ENCODE data around the gene ERP44.
"Not testable (repeated sequence)": the region's sequence is repeated elsewhere in the genome, so short reads cannot be mapped to it uniquely, and the experiment has no call there.

ERP44 gene

GRCh38 chr9:100099722-100100042, 882 bp upstream of the ERP44 start:
- H3K9me3 ChIP-seq (ENCODE audit: control insufficient read depth, low read depth, low read length) = no peaks in the 10 kb centered on the region
- H3K9ac ChIP-seq (ENCODE audit: low read length) = peak overlapping the region; percentile 73
- peaks cover 4% of the 10 kb centered on the region for H3K36me3 ChIP-seq (ENCODE audit: control insufficient read depth, low read depth, low read length)
- no peaks in the 10 kb centered on the region for H3K27me3 ChIP-seq (ENCODE audit: control insufficient read depth, insufficient read depth, low read length)
- peak overlapping the region; percentile 93 for H3K4me3 ChIP-seq (ENCODE audit: low read length)
- peaks cover 13% of the 10 kb centered on the region for H3K4me1 ChIP-seq (ENCODE audit: control insufficient read depth, low read depth, low read length)
- peak overlapping the region; percentile 56 for H3K27ac ChIP-seq (ENCODE audit: low read length)

DNA sequence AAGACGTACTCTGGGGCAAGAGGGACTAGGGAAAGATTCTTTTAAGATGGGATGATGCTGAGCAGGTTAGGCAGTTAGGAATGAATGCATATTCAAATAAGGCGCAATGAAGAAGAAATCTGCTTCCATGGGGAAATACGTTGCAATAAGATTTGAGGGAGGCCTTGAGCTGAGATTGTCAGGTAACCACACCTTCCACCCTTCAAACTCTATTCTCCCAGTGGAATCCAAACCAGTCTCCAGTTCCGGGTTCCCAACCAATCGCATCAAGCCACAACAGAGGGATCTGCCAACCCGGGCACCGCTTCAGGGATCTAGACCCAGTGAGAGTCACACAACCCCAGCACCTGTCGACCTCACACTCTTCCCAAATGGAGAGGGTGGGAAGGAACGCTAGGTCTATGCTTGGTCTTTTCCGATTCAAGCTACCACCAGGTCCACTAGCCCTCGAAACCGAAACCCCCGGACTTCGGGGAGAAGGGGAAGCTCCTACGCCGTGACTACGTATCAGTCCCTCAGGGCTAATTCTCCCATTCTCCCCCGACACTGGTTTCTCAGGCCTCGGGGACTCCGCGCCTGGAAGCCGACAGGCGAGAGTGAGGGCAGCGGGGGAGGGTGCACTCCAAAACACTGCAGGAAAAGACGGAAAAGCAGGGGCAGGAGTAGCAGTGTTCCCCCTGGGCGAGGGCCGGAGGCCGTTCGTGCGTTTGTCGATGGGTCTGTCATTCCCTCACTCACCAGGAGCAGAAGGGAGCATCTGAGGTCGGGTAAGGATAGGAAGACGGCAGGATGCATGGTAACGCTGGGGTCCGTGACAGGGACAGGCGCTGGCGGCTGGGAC, 534 bp downstream of the ERP44 start:
- peak overlapping the region; percentile 93 for H3K4me3 ChIP-seq (ENCODE audit: low read length)
- peaks cover 13% of the 10 kb centered on the region for H3K4me1 ChIP-seq (ENCODE audit: control insufficient read depth, low read depth, low read length)
- H3K27ac ChIP-seq (ENCODE audit: low read length) = no peak overlapping the region
- H3K9me3 ChIP-seq (ENCODE audit: control insufficient read depth, low read depth, low read length) = no peaks in the 10 kb centered on the region
- no peaks in the 10 kb centered on the region for H3K27me3 ChIP-seq (ENCODE audit: control insufficient read depth, insufficient read depth, low read length)
- no peaks in the 10 kb centered on the region for H3K36me3 ChIP-seq (ENCODE audit: control insufficient read depth, low read depth, low read length)
- H3K9ac ChIP-seq (ENCODE audit: low read length) = peak overlapping the region; percentile 71

- Histone ChIP-seq H3K4me1 (ENCODE audit: control insufficient read depth, low read depth, low read length) (peaks cover 13% of the 10 kb centered on the region), H3K9ac (ENCODE audit: low read length) (no peak overlapping the region), H3K27me3 (ENCODE audit: control insufficient read depth, insufficient read depth, low read length) (no peaks in the 10 kb centered on the region), H3K27ac (ENCODE audit: low read length) (no peak overlapping the region), H3K36me3 (ENCODE audit: control insufficient read depth, low read depth, low read length) (no peaks in the 10 kb centered on the region), H3K4me3 (ENCODE audit: low read length) (no peak overlapping the region), H3K9me3 (ENCODE audit: control insufficient read depth, low read depth, low read length) (no peaks in the 10 kb centered on the region)
Measured at GRCh38 chr9:100096378-100096916, 2.4 kb downstream of the ERP44 start.

- H3K4me3 ChIP-seq (ENCODE audit: low read length); H3K9me3 ChIP-seq (ENCODE audit: control insufficient read depth, low read depth, low read length); H3K4me1 ChIP-seq (ENCODE audit: control insufficient read depth, low read depth, low read length); H3K9ac ChIP-seq (ENCODE audit: low read length); H3K27ac ChIP-seq (ENCODE audit: low read length); H3K27me3 ChIP-seq (ENCODE audit: control insufficient read depth, insufficient read depth, low read length); H3K36me3 ChIP-seq (ENCODE audit: control insufficient read depth, low read depth, low read length): not testable (repeated sequence)
Measured at GRCh38 chr9:100094411-100094810, 4.4 kb downstream of the ERP44 start.

GRCh38 chr9:100092066-100092465, 6.7 kb downstream of the ERP44 start:
- Histone ChIP-seq H3K9ac (ENCODE audit: low read length) (no peak overlapping the region), H3K27ac (ENCODE audit: low read length) (no peak overlapping the region), H3K36me3 (ENCODE audit: control insufficient read depth, low read depth, low read length) (no peaks in the 10 kb centered on the region), H3K27me3 (ENCODE audit: control insufficient read depth, insufficient read depth, low read length) (no peaks in the 10 kb centered on the region), H3K4me1 (ENCODE audit: control insufficient read depth, low read depth, low read length) (no peaks in the 10 kb centered on the region), H3K9me3 (ENCODE audit: control insufficient read depth, low read depth, low read length) (no peaks in the 10 kb centered on the region), H3K4me3 (ENCODE audit: low read length) (no peak overlapping the region)

- H3K27me3 ChIP-seq (ENCODE audit: control insufficient read depth, insufficient read depth, low read length) = no peaks in the 10 kb centered on the region
Measured at GRCh38 chr9:100091650-100092049, 7.2 kb downstream of the ERP44 start.

GRCh38 chr9:100090880-100091279, 7.9 kb downstream of the ERP44 start:
- Histone ChIP-seq H3K27ac (ENCODE audit: low read length) (no peak overlapping the region), H3K9ac (ENCODE audit: low read length) (no peak overlapping the region), H3K9me3 (ENCODE audit: control insufficient read depth, low read depth, low read length) (no peaks in the 10 kb centered on the region), H3K36me3 (ENCODE audit: control insufficient read depth, low read depth, low read length) (no peaks in the 10 kb centered on the region), H3K27me3 (ENCODE audit: control insufficient read depth, insufficient read depth, low read length) (no peaks in the 10 kb centered on the region), H3K4me3 (ENCODE audit: low read length) (no peak overlapping the region), H3K4me1 (ENCODE audit: control insufficient read depth, low read depth, low read length) (no peaks in the 10 kb centered on the region)

More at GRCh38 chr9:100091650-100092049, 7.2 kb downstream of the ERP44 start:
- H3K27ac ChIP-seq (ENCODE audit: low read length) = no peak overlapping the region
- H3K9ac ChIP-seq (ENCODE audit: low read length) = no peak overlapping the region
- H3K4me1 ChIP-seq (ENCODE audit: control insufficient read depth, low read depth, low read length) = no peaks in the 10 kb centered on the region
- no peaks in the 10 kb centered on the region for H3K9me3 ChIP-seq (ENCODE audit: control insufficient read depth, low read depth, low read length)
- H3K4me3 ChIP-seq (ENCODE audit: low read length) = no peak overlapping the region
- no peaks in the 10 kb centered on the region for H3K36me3 ChIP-seq (ENCODE audit: control insufficient read depth, low read depth, low read length)

DNA sequence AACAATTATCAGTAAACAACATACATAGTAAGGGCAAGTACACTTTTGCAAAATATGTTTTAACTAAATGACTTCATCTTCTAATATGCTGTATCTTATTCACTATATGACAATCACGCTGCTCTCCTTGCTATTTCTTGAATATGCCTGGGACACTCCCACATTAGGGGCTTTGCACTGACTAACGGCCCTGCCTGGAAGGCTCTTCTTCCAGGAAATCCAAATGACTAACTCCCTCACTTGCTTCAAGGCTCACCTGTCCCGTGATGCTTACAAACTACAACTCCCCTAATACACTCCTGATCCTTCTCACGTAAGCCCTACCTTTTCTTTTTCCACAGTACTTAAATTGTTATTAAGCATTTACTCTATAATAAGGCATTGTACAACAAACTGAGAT, 10.6 kb downstream of the ERP44 start:
- Histone ChIP-seq H3K4me3 (ENCODE audit: low read length) (no peak overlapping the region), H3K27me3 (ENCODE audit: control insufficient read depth, insufficient read depth, low read length) (no peaks in the 10 kb centered on the region), H3K9me3 (ENCODE audit: control insufficient read depth, low read depth, low read length) (no peaks in the 10 kb centered on the region), H3K4me1 (ENCODE audit: control insufficient read depth, low read depth, low read length) (peaks cover 11% of the 10 kb centered on the region), H3K27ac (ENCODE audit: low read length) (no peak overlapping the region), H3K36me3 (ENCODE audit: control insufficient read depth, low read depth, low read length) (no peaks in the 10 kb centered on the region), H3K9ac (ENCODE audit: low read length) (no peak overlapping the region)

DNA sequence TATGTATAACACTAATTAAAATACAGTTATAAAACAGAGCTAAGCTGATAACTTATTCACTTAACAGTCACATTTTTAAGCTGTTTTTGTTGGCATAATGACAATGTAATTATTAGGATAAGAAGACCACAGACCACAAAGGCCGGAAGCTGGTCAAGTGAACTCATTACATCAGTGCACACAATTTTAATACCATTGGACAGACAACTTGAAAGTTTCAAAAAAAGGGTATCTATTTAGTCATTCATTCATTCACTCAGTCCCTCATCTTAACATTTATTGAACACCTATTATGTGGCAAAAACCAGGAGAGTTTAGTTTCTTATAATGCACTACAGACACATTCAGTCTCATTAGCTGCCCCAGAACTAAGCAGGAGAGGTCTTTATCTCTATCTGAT, 11.6 kb downstream of the ERP44 start:
- H3K27ac ChIP-seq (ENCODE audit: low read length) = no peak overlapping the region

DNA sequence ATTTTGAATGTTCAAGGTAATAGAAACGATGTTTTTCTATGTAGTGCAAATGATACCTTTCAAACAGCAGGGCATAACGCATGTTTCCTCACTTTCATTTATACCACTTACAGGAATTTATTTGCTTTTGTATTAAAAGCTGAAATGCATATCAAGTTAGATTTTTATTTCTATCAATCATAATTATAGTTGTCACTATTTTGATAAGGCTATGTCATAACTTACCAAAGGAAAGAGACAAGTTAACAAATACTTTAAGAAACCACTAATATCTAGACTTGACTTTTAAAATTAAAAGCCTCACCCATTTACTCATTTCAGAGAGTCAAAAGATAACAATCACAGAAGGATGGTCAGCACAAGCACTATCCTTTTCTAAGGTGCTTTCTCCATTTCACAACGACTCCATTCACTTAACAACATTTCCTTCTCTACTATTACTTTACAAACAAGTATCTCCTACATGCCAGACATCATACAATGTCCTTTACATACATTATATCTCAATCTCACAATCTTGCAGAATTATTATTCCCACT, 12.6 kb downstream of the ERP44 start:
- no peaks in the 10 kb centered on the region for H3K27me3 ChIP-seq (ENCODE audit: control insufficient read depth, insufficient read depth, low read length)
- no peak overlapping the region for H3K9ac ChIP-seq (ENCODE audit: low read length)
- no peaks in the 10 kb centered on the region for H3K36me3 ChIP-seq (ENCODE audit: control insufficient read depth, low read depth, low read length)
- peaks cover 11% of the 10 kb centered on the region for H3K4me1 ChIP-seq (ENCODE audit: control insufficient read depth, low read depth, low read length)
- no peaks in the 10 kb centered on the region for H3K9me3 ChIP-seq (ENCODE audit: control insufficient read depth, low read depth, low read length)
- H3K4me3 ChIP-seq (ENCODE audit: low read length) = no peak overlapping the region
- H3K27ac ChIP-seq (ENCODE audit: low read length) = no peak overlapping the region

More for the DNA sequence above, 11.6 kb downstream of the ERP44 start:
- no peak overlapping the region for H3K4me3 ChIP-seq (ENCODE audit: low read length)
- H3K36me3 ChIP-seq (ENCODE audit: control insufficient read depth, low read depth, low read length) = no peaks in the 10 kb centered on the region
- peaks cover 11% of the 10 kb centered on the region for H3K4me1 ChIP-seq (ENCODE audit: control insufficient read depth, low read depth, low read length)
- H3K9ac ChIP-seq (ENCODE audit: low read length) = no peak overlapping the region
- no peaks in the 10 kb centered on the region for H3K9me3 ChIP-seq (ENCODE audit: control insufficient read depth, low read depth, low read length)
- no peaks in the 10 kb centered on the region for H3K27me3 ChIP-seq (ENCODE audit: control insufficient read depth, insufficient read depth, low read length)

DNA sequence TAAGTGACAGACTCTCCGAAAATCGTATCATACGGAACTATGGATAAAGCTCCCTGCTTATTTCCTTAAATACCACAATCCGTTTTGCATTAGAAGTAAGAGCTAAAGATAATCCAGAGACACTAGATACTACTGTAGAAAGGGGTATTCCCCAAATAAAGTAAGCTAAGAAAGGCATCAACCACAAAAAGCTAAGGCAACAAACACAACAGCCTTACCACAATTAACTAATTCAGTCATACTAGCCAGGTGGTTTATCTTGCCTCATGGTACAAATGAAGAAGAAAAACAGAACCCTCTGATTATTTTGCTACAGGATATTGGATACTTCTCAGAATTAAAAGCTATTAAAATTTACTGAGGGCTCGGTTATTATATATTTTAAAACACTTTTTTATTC, 14.1 kb downstream of the ERP44 start:
- H3K36me3 ChIP-seq (ENCODE audit: control insufficient read depth, low read depth, low read length) = no peaks in the 10 kb centered on the region
- H3K27me3 ChIP-seq (ENCODE audit: control insufficient read depth, insufficient read depth, low read length) = no peaks in the 10 kb centered on the region
- no peak overlapping the region for H3K4me3 ChIP-seq (ENCODE audit: low read length)
- H3K27ac ChIP-seq (ENCODE audit: low read length) = no peak overlapping the region
- H3K9me3 ChIP-seq (ENCODE audit: control insufficient read depth, low read depth, low read length) = no peaks in the 10 kb centered on the region
- H3K9ac ChIP-seq (ENCODE audit: low read length) = no peak overlapping the region
- peaks cover 11% of the 10 kb centered on the region for H3K4me1 ChIP-seq (ENCODE audit: control insufficient read depth, low read depth, low read length)

GRCh38 chr9:100084128-100084453, 14.7 kb downstream of the ERP44 start:
- Histone ChIP-seq H3K27me3 (ENCODE audit: control insufficient read depth, insufficient read depth, low read length) (no peaks in the 10 kb centered on the region), H3K4me1 (ENCODE audit: control insufficient read depth, low read depth, low read length) (peaks cover 11% of the 10 kb centered on the region), H3K4me3 (ENCODE audit: low read length) (no peak overlapping the region), H3K9me3 (ENCODE audit: control insufficient read depth, low read depth, low read length) (no peaks in the 10 kb centered on the region), H3K27ac (ENCODE audit: low read length) (no peak overlapping the region), H3K36me3 (ENCODE audit: control insufficient read depth, low read depth, low read length) (no peaks in the 10 kb centered on the region), H3K9ac (ENCODE audit: low read length) (no peak overlapping the region)

Data from iPS-18a (cell line).